HCT116 (cell line): ENCODE data around the gene MON2.

ENCODE experiments used
- CEBPB ChIP-seq: IDR thresholded peaks from 2 replicates; pipeline ENCODE4 v1.6.1; 2012; ENCODE audit warnings: low read depth
- EZH2 ChIP-seq: fragments of 200-600 bp; sonication (generic); IDR thresholded peaks from 2 replicates; pipeline ENCODE4 v1.6.1; 2017; ENCODE audit warnings: antibody characterized with exemption, mixed run types
- EZH2phosphoT487 ChIP-seq: fragments of 200-600 bp; IDR thresholded peaks from 2 replicates; pipeline ENCODE4 v1.6.1; 2018; ENCODE audit warnings: antibody characterized with exemption, borderline replicate concordance
- FOSL1 ChIP-seq: IDR thresholded peaks from 2 replicates; pipeline ENCODE4 v1.6.1; 2012; ENCODE audit warnings: low read depth
- JUND ChIP-seq: IDR thresholded peaks from 2 replicates; pipeline ENCODE4 v1.6.1; 2012
- POLR2A ChIP-seq: IDR thresholded peaks from 2 replicates; pipeline ENCODE4 v1.7.0; 2011; ENCODE audit warnings: borderline replicate concordance; ENCODE audit not compliant: insufficient read depth, insufficient read length; ENCODE audit errors: extremely low read depth
- POLR2AphosphoS5 ChIP-seq: IDR thresholded peaks from 2 replicates; pipeline ENCODE4 v1.6.1; 2011; ENCODE audit warnings: mild to moderate bottlenecking, low read depth, low read length, moderate library complexity
- RAD21 ChIP-seq: IDR thresholded peaks from 2 replicates; pipeline ENCODE4 v1.6.1; 2012; ENCODE audit warnings: low read depth, mild to moderate bottlenecking
- TF ChIP-seq, protein P1 (sequence below): IDR thresholded peaks from 2 replicates; pipeline ENCODE4 v1.6.1; 2012
- TF ChIP-seq, protein P2 (sequence below), 3 experiments: fragments of 200-600 bp in 1 of 3; sonication (generic) in 1 of 3; IDR thresholded peaks in 2 of 3; conservative IDR thresholded peaks in 1 of 3; 2 replicates each; pipeline ENCODE4 v1.5.1; 2012 to 2017; ENCODE audit warnings: low read depth in 2 of 3, low read length in 2 of 3, antibody characterized with exemption in 1 of 3, borderline replicate concordance in 1 of 3, control low read depth in 1 of 3, mild to moderate bottlenecking in 1 of 3, mixed read lengths in 1 of 3, mixed run types in 1 of 3, moderate library complexity in 1 of 3; ENCODE audit not compliant: insufficient read depth in 1 of 3
- TF ChIP-seq, protein P3 (sequence below): IDR thresholded peaks from 2 replicates; pipeline ENCODE4 v1.6.1; 2012; ENCODE audit warnings: low read depth
- TF ChIP-seq, protein P4 (sequence below): IDR thresholded peaks from 2 replicates; pipeline ENCODE4 v1.6.1; 2012

DNA sequence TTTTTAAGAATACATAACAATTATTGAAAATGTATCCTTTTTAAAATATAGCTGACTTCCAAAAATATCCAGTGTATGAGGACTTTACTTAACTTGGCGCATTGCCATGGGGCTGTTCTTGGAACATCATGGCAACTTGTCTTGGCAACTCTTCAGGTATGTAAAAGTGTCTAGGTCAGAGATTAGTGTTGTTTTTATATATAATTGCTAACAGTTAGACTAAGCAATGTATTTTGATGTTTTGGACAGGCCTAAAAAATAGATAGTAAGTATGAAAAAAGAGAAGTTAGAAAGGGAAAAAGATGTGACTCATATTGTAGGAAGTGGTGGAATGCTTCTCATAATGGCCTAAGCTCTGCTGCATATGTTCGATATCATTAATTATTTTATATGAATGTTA lies 70.9 kb downstream of the MON2 start:
- TF ChIP-seq, protein P1, sequence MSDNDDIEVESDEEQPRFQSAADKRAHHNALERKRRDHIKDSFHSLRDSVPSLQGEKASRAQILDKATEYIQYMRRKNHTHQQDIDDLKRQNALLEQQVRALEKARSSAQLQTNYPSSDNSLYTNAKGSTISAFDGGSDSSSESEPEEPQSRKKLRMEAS, result no peak
- TF ChIP-seq POLR2A, result no peak
- TF ChIP-seq, protein P2, sequence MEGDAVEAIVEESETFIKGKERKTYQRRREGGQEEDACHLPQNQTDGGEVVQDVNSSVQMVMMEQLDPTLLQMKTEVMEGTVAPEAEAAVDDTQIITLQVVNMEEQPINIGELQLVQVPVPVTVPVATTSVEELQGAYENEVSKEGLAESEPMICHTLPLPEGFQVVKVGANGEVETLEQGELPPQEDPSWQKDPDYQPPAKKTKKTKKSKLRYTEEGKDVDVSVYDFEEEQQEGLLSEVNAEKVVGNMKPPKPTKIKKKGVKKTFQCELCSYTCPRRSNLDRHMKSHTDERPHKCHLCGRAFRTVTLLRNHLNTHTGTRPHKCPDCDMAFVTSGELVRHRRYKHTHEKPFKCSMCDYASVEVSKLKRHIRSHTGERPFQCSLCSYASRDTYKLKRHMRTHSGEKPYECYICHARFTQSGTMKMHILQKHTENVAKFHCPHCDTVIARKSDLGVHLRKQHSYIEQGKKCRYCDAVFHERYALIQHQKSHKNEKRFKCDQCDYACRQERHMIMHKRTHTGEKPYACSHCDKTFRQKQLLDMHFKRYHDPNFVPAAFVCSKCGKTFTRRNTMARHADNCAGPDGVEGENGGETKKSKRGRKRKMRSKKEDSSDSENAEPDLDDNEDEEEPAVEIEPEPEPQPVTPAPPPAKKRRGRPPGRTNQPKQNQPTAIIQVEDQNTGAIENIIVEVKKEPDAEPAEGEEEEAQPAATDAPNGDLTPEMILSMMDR (IDR thresholded peaks at IDR 0.05 in 2 of 3, conservative IDR thresholded peaks at IDR 0.05 in 1 of 3; ENCODE audit: borderline replicate concordance in 1 of 3, insufficient read depth in 1 of 3, low read depth in 2 of 3, low read length in 2 of 3), result no peak
- no peak for TF ChIP-seq EZH2
- TF ChIP-seq CEBPB, result no peak
- TF ChIP-seq POLR2AphosphoS5, result no peak
- TF ChIP-seq RAD21, result no peak
- TF ChIP-seq, protein P3, sequence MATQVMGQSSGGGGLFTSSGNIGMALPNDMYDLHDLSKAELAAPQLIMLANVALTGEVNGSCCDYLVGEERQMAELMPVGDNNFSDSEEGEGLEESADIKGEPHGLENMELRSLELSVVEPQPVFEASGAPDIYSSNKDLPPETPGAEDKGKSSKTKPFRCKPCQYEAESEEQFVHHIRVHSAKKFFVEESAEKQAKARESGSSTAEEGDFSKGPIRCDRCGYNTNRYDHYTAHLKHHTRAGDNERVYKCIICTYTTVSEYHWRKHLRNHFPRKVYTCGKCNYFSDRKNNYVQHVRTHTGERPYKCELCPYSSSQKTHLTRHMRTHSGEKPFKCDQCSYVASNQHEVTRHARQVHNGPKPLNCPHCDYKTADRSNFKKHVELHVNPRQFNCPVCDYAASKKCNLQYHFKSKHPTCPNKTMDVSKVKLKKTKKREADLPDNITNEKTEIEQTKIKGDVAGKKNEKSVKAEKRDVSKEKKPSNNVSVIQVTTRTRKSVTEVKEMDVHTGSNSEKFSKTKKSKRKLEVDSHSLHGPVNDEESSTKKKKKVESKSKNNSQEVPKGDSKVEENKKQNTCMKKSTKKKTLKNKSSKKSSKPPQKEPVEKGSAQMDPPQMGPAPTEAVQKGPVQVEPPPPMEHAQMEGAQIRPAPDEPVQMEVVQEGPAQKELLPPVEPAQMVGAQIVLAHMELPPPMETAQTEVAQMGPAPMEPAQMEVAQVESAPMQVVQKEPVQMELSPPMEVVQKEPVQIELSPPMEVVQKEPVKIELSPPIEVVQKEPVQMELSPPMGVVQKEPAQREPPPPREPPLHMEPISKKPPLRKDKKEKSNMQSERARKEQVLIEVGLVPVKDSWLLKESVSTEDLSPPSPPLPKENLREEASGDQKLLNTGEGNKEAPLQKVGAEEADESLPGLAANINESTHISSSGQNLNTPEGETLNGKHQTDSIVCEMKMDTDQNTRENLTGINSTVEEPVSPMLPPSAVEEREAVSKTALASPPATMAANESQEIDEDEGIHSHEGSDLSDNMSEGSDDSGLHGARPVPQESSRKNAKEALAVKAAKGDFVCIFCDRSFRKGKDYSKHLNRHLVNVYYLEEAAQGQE, result no peak
- no peak for TF ChIP-seq EZH2phosphoT487
- TF ChIP-seq FOSL1, result no peak
- no peak for TF ChIP-seq JUND
- TF ChIP-seq, protein P4, sequence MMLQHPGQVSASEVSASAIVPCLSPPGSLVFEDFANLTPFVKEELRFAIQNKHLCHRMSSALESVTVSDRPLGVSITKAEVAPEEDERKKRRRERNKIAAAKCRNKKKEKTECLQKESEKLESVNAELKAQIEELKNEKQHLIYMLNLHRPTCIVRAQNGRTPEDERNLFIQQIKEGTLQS, result no peak
